Keratinocyte (primary cell): ENCODE results near the gene CASP14. TPM values are rescaled to one million over a fixed set of nuclear protein-coding genes. Genes with fewer than 3 reads are reported as not detected.
A peak's percentile ranks its signal among the peaks of the same experiment; 100 is the strongest.

Source experiments
- DNase-seq: peaks from one replicate; pipeline ENCODE4 v3.0.0-alpha.2; 2011; ENCODE audit warnings: low read depth, missing footprints, low spot score
- FAIRE-seq: peaks from 2 replicates; lab custom pipeline; 2011; peaks lifted over from hg19 to GRCh38; lab: Jason Lieb, UNC
- H2AFZ ChIP-seq: 2 replicates; pipeline ENCODE4 v1.6.0; 2012; ENCODE audit warnings: low read length, control low read depth, inconsistent platforms; ENCODE audit not compliant: control insufficient read depth
- H3K27ac ChIP-seq: 2 replicates; pipeline ENCODE4 v1.5.1; 2011; ENCODE audit warnings: low read length; ENCODE audit not compliant: control insufficient read depth, insufficient read depth
- H3K27me3 ChIP-seq: 3 replicates; pipeline ENCODE4 v1.6.0; 2011; ENCODE audit warnings: low read length; ENCODE audit not compliant: control insufficient read depth, insufficient read depth; ENCODE audit errors: extremely low read depth
- H3K36me3 ChIP-seq, 2 experiments: 2 replicates in 1 of 2; 3 replicates in 1 of 2; pipeline ENCODE4 v1.5.1; 2011; ENCODE audit warnings: low read length in 2 of 2, mild to moderate bottlenecking in 1 of 2; ENCODE audit not compliant: control insufficient read depth in 2 of 2, insufficient read depth in 2 of 2; ENCODE audit errors: extremely low read depth in 1 of 2
- H3K4me1 ChIP-seq: 3 replicates; pipeline ENCODE4 v1.5.1; 2011; ENCODE audit warnings: low read length; ENCODE audit not compliant: control insufficient read depth, insufficient read depth; ENCODE audit errors: extremely low read depth
- H3K4me2 ChIP-seq: 3 replicates; pipeline ENCODE4 v1.6.0; 2011; ENCODE audit warnings: low read depth, low read length; ENCODE audit not compliant: control insufficient read depth, insufficient read depth; ENCODE audit errors: extremely low read depth
- H3K4me3 ChIP-seq, 3 experiments: fragments of 200-600 bp in 1 of 3; sonication (generic) in 1 of 3; 2 replicates in 2 of 3; 3 replicates in 1 of 3; pipeline ENCODE4 v1.5.1; 2011 to 2016; ENCODE audit warnings: low read length in 3 of 3, mild to moderate bottlenecking in 3 of 3, control low read depth in 2 of 3, inconsistent platforms in 1 of 3, low read depth in 1 of 3, mixed read lengths in 1 of 3, mixed run types in 1 of 3, moderate library complexity in 1 of 3; ENCODE audit not compliant: control insufficient read depth in 2 of 3, insufficient read depth in 2 of 3; ENCODE audit errors: extremely low read depth in 1 of 3
- H3K79me2 ChIP-seq: 2 replicates; pipeline ENCODE4 v1.6.0; 2012; ENCODE audit warnings: low read length; ENCODE audit not compliant: control insufficient read depth, insufficient read depth
- H3K9ac ChIP-seq: 3 replicates; pipeline ENCODE4 v1.6.0; 2011; ENCODE audit warnings: low read length; ENCODE audit not compliant: control insufficient read depth, insufficient read depth; ENCODE audit errors: extremely low read depth
- H3K9me1 ChIP-seq: 3 replicates; pipeline ENCODE4 v1.6.0; 2011; ENCODE audit warnings: low read length; ENCODE audit not compliant: control insufficient read depth, insufficient read depth; ENCODE audit errors: extremely low read depth
- H3K9me3 ChIP-seq: 2 replicates; pipeline ENCODE4 v1.5.1; 2012; ENCODE audit warnings: low read depth, low read length; ENCODE audit not compliant: control insufficient read depth
- H4K20me1 ChIP-seq: 3 replicates; pipeline ENCODE4 v1.6.0; 2011; ENCODE audit warnings: low read length; ENCODE audit not compliant: control insufficient read depth, insufficient read depth; ENCODE audit errors: extremely low read depth
- EZH2 ChIP-seq: IDR thresholded peaks from one replicate; pipeline ENCODE4 v1.6.1; 2012; ENCODE audit warnings: inconsistent platforms, mild to moderate bottlenecking, low read length, moderate library complexity
- dilution Hi-C: fragments of 300-500 bp; cut with MboI; formaldehyde crosslinking; loops from one replicate; pipeline ENCODE4 v1.7.0; 2020; ENCODE audit warnings: low sequenced_read_pairs; ENCODE audit not compliant: extremely low pct_ligation_motif_present
- polyA plus RNA-seq, 5 experiments: library from polyadenylated mRNA; depleted of rRNA in 3 of 5; stranded (reverse) in 3 of 5; stranded (forward) in 1 of 5; unstranded in 1 of 5; fragments of >200 nt; gene quantifications; 1 replicate in 1 of 5; 2 replicates in 3 of 5; 3 replicates in 1 of 5; pipeline versions ENCODE4 v1.2.1 to v1.2.3, GENCODE V29; 2011 to 2012; ENCODE audit warnings: missing spikeins in 2 of 5, low read depth in 1 of 5, low replicate concordance in 1 of 5

CASP14 gene
- polyA plus RNA-seq, 1 donor (not counting 4 experiments of a cell fraction or from before 2014, with no cell fraction given), result 122 TPM

DNA sequence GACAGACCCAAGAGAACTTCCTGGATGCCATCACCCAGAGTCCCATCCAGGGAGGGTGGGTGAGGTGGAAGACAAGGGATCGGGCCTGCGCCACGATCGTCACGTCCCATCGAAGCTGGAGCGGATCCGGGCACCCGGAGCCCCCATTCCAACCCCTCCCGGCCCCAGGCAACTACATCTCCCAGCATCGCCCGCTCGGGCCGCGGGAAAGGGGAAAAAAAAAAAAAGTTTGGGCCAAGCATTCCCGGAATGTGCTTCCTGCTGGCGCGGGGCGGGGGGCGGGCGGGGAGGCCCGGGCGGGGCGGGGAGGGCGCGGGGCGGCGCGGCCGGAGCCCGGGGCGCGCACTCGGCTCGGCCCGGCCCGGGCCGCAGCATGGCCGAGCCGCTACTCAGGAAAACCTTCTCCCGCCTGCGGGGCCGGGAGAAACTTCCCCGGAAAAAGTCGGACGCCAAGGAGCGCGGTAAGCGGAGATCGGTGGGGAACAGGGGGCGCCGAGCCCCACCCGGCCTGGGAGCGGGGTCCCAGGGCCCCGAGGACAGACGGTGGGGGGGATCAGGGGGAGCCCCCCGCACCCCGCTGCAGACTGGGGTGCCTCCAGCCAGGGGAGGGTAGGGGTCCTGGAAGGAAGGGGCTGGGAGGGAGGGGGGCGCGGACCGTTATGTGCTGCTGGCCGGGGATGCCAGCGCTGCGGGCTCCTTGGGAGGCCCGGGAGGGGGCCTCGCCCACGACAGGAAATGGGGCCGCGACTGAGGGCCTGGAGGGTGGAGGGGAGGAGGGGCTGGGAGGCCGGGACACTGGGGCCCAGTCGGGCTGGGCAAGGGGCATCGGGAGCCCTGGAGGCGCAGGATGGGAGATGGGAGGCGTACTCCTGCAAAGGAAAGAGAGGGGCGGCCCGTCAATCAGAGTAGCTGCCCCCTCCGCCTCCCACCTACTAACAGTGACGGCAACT, 58.1 kb downstream of the CASP14 start, which contains the start of gene SYDE1:
TSS of gene SYDE1 (plus strand) at position 341 of the 950 bp plus-strand sequence. CDS start at position 374, 33 bp downstream.
- dilution Hi-C loops, result no loop called here
- Histone ChIP-seq H2AFZ (peak within 1 kb of the TSS; percentile 80), H3K9me1 (no peaks in the 10 kb centered on the region), H3K9me3 (peaks cover 3% of the 10 kb centered on the region), H3K79me2 (no peaks in the 10 kb centered on the region), H3K4me2 (peak within 1 kb of the TSS; percentile 77), H3K27ac (no peak within 1 kb of the TSS), H3K9ac (peak within 1 kb of the TSS; percentile 62), H3K36me3 (peaks cover 4 to 15% of the 10 kb centered on the region in 2 experiments), H3K4me1 (peaks cover 3% of the 10 kb centered on the region), H4K20me1 (no peaks in the 10 kb centered on the region), H3K27me3 (no peaks in the 10 kb centered on the region), H3K4me3 (peak within 1 kb of the TSS; percentile 64 to 76 (median 72))
- FAIRE-seq (no peak), DNase-seq (no peak)
- TF ChIP-seq EZH2, result no peak

Other genes starting within 250 kb of the CASP14 start
- 0.01 to 0.13 TPM in 2 of 3 replicates, not detected in the other for gene OR7A5, start 214.3 kb upstream of the CASP14 start, polyA plus RNA-seq
- 0.03 to 0.09 TPM (median 0.06 TPM) in 3 replicates for gene OR7C1, start 214.3 kb upstream of the CASP14 start, polyA plus RNA-seq
- gene OR7A10, start 200.6 kb upstream of the CASP14 start, polyA plus RNA-seq, result not detected in 3 replicates
- gene OR7A17, start 163.3 kb upstream of the CASP14 start, polyA plus RNA-seq, result not detected in 3 replicates
- gene OR7C2, start 108.0 kb upstream of the CASP14 start, polyA plus RNA-seq, result not detected in 3 replicates
- gene SLC1A6, start 69.6 kb upstream of the CASP14 start, polyA plus RNA-seq, result 0.59 to 1.9 TPM (median 0.96 TPM) in 3 replicates
- not detected in 3 replicates for gene OR1I1, start 32.7 kb downstream of the CASP14 start, polyA plus RNA-seq
- gene SYDE1, start 57.9 kb downstream of the CASP14 start, polyA plus RNA-seq, result 5.8 to 8.8 TPM (median 6.4 TPM) in 3 replicates
- gene NOTCH3, start 151.5 kb downstream of the CASP14 start, polyA plus RNA-seq, result 2.5 to 14.9 TPM (median 4.1 TPM) in 3 replicates
- 0.33 to 1.2 TPM (median 0.51 TPM) in 3 replicates for gene EPHX3, start 183.0 kb downstream of the CASP14 start, polyA plus RNA-seq